Thoracic aorta (tissue), 2 donors: ENCODE data around the gene NLRC5. TPM values are rescaled to one million over a fixed set of nuclear protein-coding genes. Genes with fewer than 3 reads are reported as not detected.
"Not testable (repeated sequence)": the region's sequence is repeated elsewhere in the genome, so short reads cannot be mapped to it uniquely, and the experiment has no call there.

Source experiments
- ATAC-seq: fragments of 150-250 bp; one replicate; pipeline ENCODE4 v1.8.0; 2017; ENCODE audit warnings: low read depth; ENCODE audit not compliant: insufficient number of reproducible peaks, low FRiP score
- DNase-seq: peaks from one replicate; pipeline ENCODE4 v3.0.0-alpha.2; 2020; ENCODE audit warnings: low spot score
- H3K27ac ChIP-seq, 2 donors: fragments of 200-600 bp; sonication (generic); 1 replicate in 1 of 2; 2 replicates in 1 of 2; pipeline ENCODE4 v1.5.1; 2016; ENCODE audit warnings: mild to moderate bottlenecking in 2 of 2, moderate library complexity in 2 of 2
- H3K27me3 ChIP-seq: fragments of 200-600 bp; sonication (generic); replicated peaks from 2 replicates; pipeline ENCODE4 v1.6.0; 2016; ENCODE audit warnings: mild to moderate bottlenecking; ENCODE audit not compliant: insufficient read depth
- H3K36me3 ChIP-seq: fragments of 200-600 bp; sonication (generic); one replicate; pipeline ENCODE4 v1.5.1; 2016
- H3K4me1 ChIP-seq, 2 donors: fragments of 200-600 bp; sonication (generic); 1 replicate in 1 of 2; 2 replicates in 1 of 2; pipeline versions ENCODE4 v1.5.1 to v1.6.0; 2016; ENCODE audit warnings: low read depth in 2 of 2, mild to moderate bottlenecking in 1 of 2; ENCODE audit not compliant: control insufficient read depth in 1 of 2
- H3K4me3 ChIP-seq: fragments of 200-600 bp; sonication (generic); 2 replicates; pipeline ENCODE4 v1.5.1; 2016; ENCODE audit warnings: mild to moderate bottlenecking
- H3K9me3 ChIP-seq: fragments of 200-600 bp; sonication (generic); 2 replicates; pipeline ENCODE4 v1.5.1; 2016
- CTCF ChIP-seq: fragments of 200-600 bp; sonication (generic); IDR thresholded peaks from one replicate; pipeline ENCODE4 v1.5.1; 2019; ENCODE audit warnings: antibody characterized with exemption
- total RNA-seq, 2 donors: library from RNA; depleted of rRNA; stranded (reverse); fragments of >200 nt; gene quantifications; one replicate each; pipeline versions ENCODE4 v1.1.0 to v1.2.3, GENCODE V29; 2016

The NLRC5 gene
- total RNA-seq, 2 donors from 2014 or later = 51.0 to 54.4 TPM

- H3K4me1 ChIP-seq = peaks cover 10 to 21% of the 10 kb centered on the region in 2 donors
- no peak overlapping the region for H3K27ac ChIP-seq
- TF ChIP-seq CTCF = no peak
- H3K9me3 ChIP-seq = no peaks in the 10 kb centered on the region
- no peak overlapping the region for H3K4me3 ChIP-seq
- no peak for ATAC-seq
- DNase-seq = no peak
- H3K27me3 ChIP-seq = no peaks in the 10 kb centered on the region
- H3K36me3 ChIP-seq = no peaks in the 10 kb centered on the region
Measured at GRCh38 chr16:57003439-57004386, 14.4 kb downstream of the NLRC5 start.

- TF ChIP-seq CTCF = no peak
- H3K27me3 ChIP-seq = no peaks in the 10 kb centered on the region
- peaks cover 10 to 15% of the 10 kb centered on the region in 2 donors for H3K4me1 ChIP-seq
- DNase-seq (no peak), ATAC-seq (no peak)
- no peak overlapping the region for H3K4me3 ChIP-seq
- no peak overlapping the region for H3K27ac ChIP-seq
- H3K9me3 ChIP-seq = no peaks in the 10 kb centered on the region
- no peaks in the 10 kb centered on the region for H3K36me3 ChIP-seq
Measured at GRCh38 chr16:57004387-57005250, 15.3 kb downstream of the NLRC5 start.

- H3K4me3 ChIP-seq, ATAC-seq, DNase-seq, H3K9me3 ChIP-seq, H3K4me1 ChIP-seq, H3K27me3 ChIP-seq, H3K36me3 ChIP-seq, H3K27ac ChIP-seq: not testable (repeated sequence)
Measured at GRCh38 chr16:57005597-57005996, 16.2 kb downstream of the NLRC5 start.

GRCh38 chr16:57007050-57007449, 17.7 kb downstream of the NLRC5 start:
- Histone ChIP-seq H3K36me3 (no peaks in the 10 kb centered on the region), H3K9me3 (no peaks in the 10 kb centered on the region), H3K27me3 (no peaks in the 10 kb centered on the region), H3K4me1 (no peaks in the 10 kb centered on the region), H3K27ac (no peak overlapping the region), H3K4me3 (no peak overlapping the region)
- ATAC-seq = no peak
- TF ChIP-seq CTCF = no peak
- DNase-seq = no peak

- Histone ChIP-seq H3K4me3 (no peak overlapping the region), H3K36me3 (no peaks in the 10 kb centered on the region), H3K27ac (no peak overlapping the region), H3K27me3 (no peaks in the 10 kb centered on the region), H3K9me3 (no peaks in the 10 kb centered on the region), H3K4me1 (no peaks in the 10 kb centered on the region)
- DNase-seq (no peak), ATAC-seq (no peak)
- TF ChIP-seq CTCF = no peak
Measured at GRCh38 chr16:57007530-57007929, 18.2 kb downstream of the NLRC5 start.
